HepG2 (cell line): ENCODE results near the gene MORN5. TPM values are rescaled to one million over a fixed set of nuclear protein-coding genes. Genes with fewer than 3 reads are reported as not detected.
A peak's percentile ranks its signal among the peaks of the same experiment; 100 is the strongest.

ENCODE experiments used
- ARNT2 ChIP-seq: sonication (generic); formaldehyde crosslinking; IDR thresholded peaks from 2 replicates; pipeline ENCODE4 v1.8.0; 2022; ENCODE audit warnings: mild to moderate bottlenecking, low read depth, missing genetic modification reagents, moderate library complexity
- BORCS8-MEF2B ChIP-seq: sonication (generic); formaldehyde crosslinking; IDR thresholded peaks from 2 replicates; pipeline ENCODE4 v1.8.0; 2022; ENCODE audit warnings: mild to moderate bottlenecking, missing genetic modification reagents
- HDAC2 ChIP-seq: sonication (generic); formaldehyde crosslinking; IDR thresholded peaks from 2 replicates; pipeline ENCODE4 v1.4.0; 2020; ENCODE audit warnings: missing genetic modification reagents
- HMGA1 ChIP-seq: sonication (generic); formaldehyde crosslinking; conservative IDR thresholded peaks from 2 replicates; pipeline ENCODE4 v1.4.0; 2020; ENCODE audit warnings: missing genetic modification reagents
- NCOA2 ChIP-seq: sonication (generic); formaldehyde crosslinking; IDR thresholded peaks from 2 replicates; pipeline ENCODE4 v1.8.0; 2022; ENCODE audit warnings: inconsistent platforms
- NR2F1 ChIP-seq, 2 experiments: fragments of 450-650 bp in 1 of 2; formaldehyde crosslinking in 1 of 2; IDR thresholded peaks; 2 replicates each; pipeline versions ENCODE4 v1.5.0 to v1.6.1; 2016 to 2020; ENCODE audit warnings: mild to moderate bottlenecking in 1 of 2, missing compliant biosample characterization in 1 of 2, missing genetic modification reagents in 1 of 2, moderate library complexity in 1 of 2
- PATZ1 ChIP-seq: sonication (generic); formaldehyde crosslinking; IDR thresholded peaks from 2 replicates; pipeline ENCODE4 v1.4.0; 2020; ENCODE audit warnings: missing genetic modification reagents
- SALL1 ChIP-seq: sonication (generic); formaldehyde crosslinking; IDR thresholded peaks from 2 replicates; pipeline ENCODE4 v1.8.0; 2022; ENCODE audit warnings: mild to moderate bottlenecking, missing genetic modification reagents
- SNRNP70 ChIP-seq: fragments of 200-400 bp; formaldehyde crosslinking; IDR thresholded peaks from 2 replicates; pipeline ENCODE4 v1.6.1; 2017; ENCODE audit warnings: mild to moderate bottlenecking, low read depth, low read length, moderate library complexity
- ZMYM4 ChIP-seq: sonication (generic); formaldehyde crosslinking; IDR thresholded peaks from 2 replicates; pipeline ENCODE4 v1.8.1; 2023; ENCODE audit warnings: mild to moderate bottlenecking, missing genetic modification reagents
- ZNF264 ChIP-seq: sonication (generic); formaldehyde crosslinking; IDR thresholded peaks from 2 replicates; pipeline ENCODE4 v1.4.0; 2020; ENCODE audit warnings: missing genetic modification reagents
- ZNF326 ChIP-seq: sonication (generic); formaldehyde crosslinking; IDR thresholded peaks from 2 replicates; pipeline ENCODE4 v1.4.0; 2020; ENCODE audit warnings: missing genetic modification reagents, borderline replicate concordance
- ZNF33A ChIP-seq: sonication (generic); formaldehyde crosslinking; IDR thresholded peaks from 2 replicates; pipeline ENCODE4 v1.5.1; 2020; ENCODE audit warnings: missing genetic modification reagents, mild to moderate bottlenecking, moderate library complexity, borderline replicate concordance
- ZNF496 ChIP-seq: sonication (generic); formaldehyde crosslinking; IDR thresholded peaks from 2 replicates; pipeline ENCODE4 v1.8.1; 2023; ENCODE audit warnings: mild to moderate bottlenecking, moderate library complexity, missing genetic modification reagents; ENCODE audit not compliant: insufficient replicate concordance
- ZNF549 ChIP-seq: sonication (generic); formaldehyde crosslinking; IDR thresholded peaks from 2 replicates; pipeline ENCODE4 v1.5.0; 2020; ENCODE audit warnings: missing genetic modification reagents
- ZNF614 ChIP-seq: IDR thresholded peaks from 2 replicates; pipeline ENCODE4 v1.6.1; 2018; ENCODE audit warnings: missing biosample characterization, missing genetic modification reagents, inconsistent platforms, borderline replicate concordance
- ZNF839 ChIP-seq: sonication (generic); formaldehyde crosslinking; IDR thresholded peaks from 2 replicates; pipeline ENCODE4 v1.4.0; 2020; ENCODE audit warnings: missing genetic modification reagents, mild to moderate bottlenecking, borderline replicate concordance
- ZUFSP ChIP-seq: sonication (generic); formaldehyde crosslinking; IDR thresholded peaks from 2 replicates; pipeline ENCODE4 v1.9.0; 2021; ENCODE audit warnings: missing genetic modification reagents, mild to moderate bottlenecking, borderline replicate concordance
- polyA plus RNA-seq, 8 experiments: library from polyadenylated mRNA; depleted of rRNA in 3 of 8; stranded (reverse) in 7 of 8; unstranded in 1 of 8; fragments of >200 nt; fragmentation: Illumina TruSeq in 4 of 8; extraction: Trizol in 4 of 8; gene quantifications; 2 replicates each; pipeline versions ENCODE4 v1.2.1 to v1.2.3, GENCODE V29; 2011 to 2016; ENCODE audit warnings: low read depth in 4 of 8, missing spikeins in 1 of 8, mixed read lengths in 1 of 8; ENCODE audit not compliant: insufficient read depth in 1 of 8
- total RNA-seq, 5 experiments: library from RNA; depleted of rRNA; stranded (reverse); fragments of >200 nt; fragmentation: Illumina TruSeq; extraction: Trizol; gene quantifications; 2 replicates each; pipeline ENCODE4 v1.2.3, GENCODE V29; 2016; ENCODE audit warnings: low read depth in 1 of 5
- TF ChIP-seq, protein P1 (sequence below): sonication (generic); formaldehyde crosslinking; IDR thresholded peaks from 2 replicates; pipeline ENCODE4 v1.4.0; 2020; ENCODE audit warnings: missing genetic modification reagents; ENCODE audit errors: not compliant biosample characterization
- TF ChIP-seq, protein P2 (sequence below), 2 experiments: fragments of 450-650 bp in 1 of 2; sonication (generic) in 1 of 2; formaldehyde crosslinking; IDR thresholded peaks; 2 replicates each; pipeline versions ENCODE4 v1.5.0 to v1.8.0; 2020 to 2022; ENCODE audit warnings: mild to moderate bottlenecking in 1 of 2, missing genetic modification reagents in 1 of 2
- TF ChIP-seq, protein P3 (sequence below): sonication (generic); formaldehyde crosslinking; IDR thresholded peaks from 2 replicates; pipeline ENCODE4 v1.4.0; 2020; ENCODE audit warnings: mild to moderate bottlenecking, missing genetic modification reagents

MORN5 gene
- total and polyA plus RNA-seq, 2 of the 13 experiments (the other 11 are each of a cell fraction or from before 2014, with no cell fraction given) = not detected

DNA sequence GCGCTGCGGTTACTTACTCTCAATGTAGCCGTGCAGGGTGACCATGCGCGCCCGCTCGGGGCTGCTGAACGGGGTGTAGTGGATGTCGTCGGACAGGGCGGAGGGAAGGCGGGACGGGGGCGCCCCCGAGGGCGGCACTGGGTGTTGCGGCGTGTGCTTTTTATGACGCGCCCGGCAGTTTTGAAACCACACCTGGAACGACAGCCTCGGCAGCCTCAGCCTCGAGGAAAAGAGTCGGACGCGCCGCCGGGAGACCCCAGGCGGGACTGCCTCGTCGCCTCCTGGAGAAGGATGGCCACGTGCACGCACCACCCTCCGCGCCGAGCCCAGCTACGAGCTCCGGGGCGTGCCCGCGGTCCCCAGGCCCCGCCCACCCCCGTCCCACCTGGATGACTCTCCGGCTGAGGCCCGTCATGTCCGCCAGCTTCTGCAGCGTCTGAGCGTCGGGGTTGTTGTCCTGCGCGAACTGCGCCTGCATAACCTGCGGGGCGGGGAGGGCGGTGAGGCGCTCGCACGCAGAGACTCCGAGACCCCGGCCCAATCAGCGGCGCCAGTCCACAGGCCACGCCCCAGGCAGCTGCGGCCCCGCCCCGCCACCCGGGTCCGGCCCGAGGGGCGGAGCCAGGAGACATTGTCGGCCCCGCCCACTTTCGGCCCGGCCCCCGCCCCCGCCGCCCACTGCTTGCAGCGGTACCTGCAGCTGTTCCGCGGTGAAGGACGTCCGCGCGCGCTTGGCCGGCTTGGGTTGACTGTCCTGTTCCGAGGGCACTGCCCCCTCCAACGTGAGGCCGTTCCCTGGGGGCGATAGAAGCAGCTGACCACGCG lies 54.1 kb downstream of the MORN5 start (continued):
- TF ChIP-seq ZNF496 (CRISPR knock-in tag) (no peak), NCOA2 (CRISPR knock-in tag) (no peak), SALL1 (CRISPR knock-in tag) (peak; percentile 45; the same call in 1 of the 2 replicates), BORCS8-MEF2B (no peak), SNRNP70 (no peak), ZNF264 (CRISPR knock-in tag) (peak; percentile 51; the same call in 1 of the 2 replicates), ZUFSP (no peak), ARNT2 (CRISPR knock-in tag) (peak; percentile 83; the same call in 1 of the 2 replicates), HDAC2 (CRISPR knock-in tag) (0 out of 2 replicates have a peak, but pooled peaks have one; percentile 28), ZMYM4 (CRISPR knock-in tag) (no peak; the same call in 1 of the 2 replicates), ZNF326 (no peak), PATZ1 (peak; percentile 44; the same call in 1 of the 2 replicates), ZNF614 (CRISPR knock-in tag) (no peak), ZNF549 (CRISPR knock-in tag) (no peak), HMGA1 (CRISPR knock-in tag) (no peak), NR2F1 (CRISPR knock-in tag; IDR thresholded peaks at IDR 0.05) (no peak), ZNF33A (CRISPR knock-in tag) (no peak), ZNF839 (CRISPR knock-in tag) (no peak)
- TF ChIP-seq, protein P1, sequence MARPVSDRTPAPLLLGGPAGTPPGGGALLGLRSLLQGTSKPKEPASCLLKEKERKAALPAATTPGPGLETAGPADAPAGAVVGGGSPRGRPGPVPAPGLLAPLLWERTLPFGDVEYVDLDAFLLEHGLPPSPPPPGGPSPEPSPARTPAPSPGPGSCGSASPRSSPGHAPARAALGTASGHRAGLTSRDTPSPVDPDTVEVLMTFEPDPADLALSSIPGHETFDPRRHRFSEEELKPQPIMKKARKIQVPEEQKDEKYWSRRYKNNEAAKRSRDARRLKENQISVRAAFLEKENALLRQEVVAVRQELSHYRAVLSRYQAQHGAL (CRISPR knock-in tag) = no peak
- TF ChIP-seq, protein P2, sequence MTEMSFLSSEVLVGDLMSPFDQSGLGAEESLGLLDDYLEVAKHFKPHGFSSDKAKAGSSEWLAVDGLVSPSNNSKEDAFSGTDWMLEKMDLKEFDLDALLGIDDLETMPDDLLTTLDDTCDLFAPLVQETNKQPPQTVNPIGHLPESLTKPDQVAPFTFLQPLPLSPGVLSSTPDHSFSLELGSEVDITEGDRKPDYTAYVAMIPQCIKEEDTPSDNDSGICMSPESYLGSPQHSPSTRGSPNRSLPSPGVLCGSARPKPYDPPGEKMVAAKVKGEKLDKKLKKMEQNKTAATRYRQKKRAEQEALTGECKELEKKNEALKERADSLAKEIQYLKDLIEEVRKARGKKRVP (CRISPR knock-in tag; IDR thresholded peaks at IDR 0.05) = no peak
- TF ChIP-seq, protein P3, sequence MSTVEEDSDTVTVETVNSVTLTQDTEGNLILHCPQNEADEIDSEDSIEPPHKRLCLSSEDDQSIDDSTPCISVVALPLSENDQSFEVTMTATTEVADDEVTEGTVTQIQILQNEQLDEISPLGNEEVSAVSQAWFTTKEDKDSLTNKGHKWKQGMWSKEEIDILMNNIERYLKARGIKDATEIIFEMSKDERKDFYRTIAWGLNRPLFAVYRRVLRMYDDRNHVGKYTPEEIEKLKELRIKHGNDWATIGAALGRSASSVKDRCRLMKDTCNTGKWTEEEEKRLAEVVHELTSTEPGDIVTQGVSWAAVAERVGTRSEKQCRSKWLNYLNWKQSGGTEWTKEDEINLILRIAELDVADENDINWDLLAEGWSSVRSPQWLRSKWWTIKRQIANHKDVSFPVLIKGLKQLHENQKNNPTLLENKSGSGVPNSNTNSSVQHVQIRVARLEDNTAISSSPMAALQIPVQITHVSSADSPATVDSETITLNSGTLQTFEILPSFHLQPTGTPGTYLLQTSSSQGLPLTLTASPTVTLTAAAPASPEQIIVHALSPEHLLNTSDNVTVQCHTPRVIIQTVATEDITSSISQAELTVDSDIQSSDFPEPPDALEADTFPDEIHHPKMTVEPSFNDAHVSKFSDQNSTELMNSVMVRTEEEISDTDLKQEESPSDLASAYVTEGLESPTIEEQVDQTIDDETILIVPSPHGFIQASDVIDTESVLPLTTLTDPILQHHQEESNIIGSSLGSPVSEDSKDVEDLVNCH = no peak
